HG03558 (cell line): Measurements from ENCODE around the gene BABAM2.
"Not testable (repeated sequence)": the region's sequence is repeated elsewhere in the genome, so short reads cannot be mapped to it uniquely, and the experiment has no call there.

Experiments used
- ATAC-seq: cut with Tn5 transposase; IDR thresholded peaks from one replicate; pipeline ENCODE4 v1.9.1; 2021; ENCODE audit warnings: moderate number of reproducible peaks; ENCODE audit not compliant: unreplicated experiment; ENCODE audit errors: extremely low read depth

The BABAM2 gene

GRCh38 chr2:28360058-28360717 lies 469.7 kb downstream of the BABAM2 start:
- no peak for ATAC-seq

- no peak for ATAC-seq
These were observed 470.3 kb downstream of the BABAM2 start for GRCh38 chr2:28360718-28361293.

GRCh38 chr2:28361991-28362710 lies 471.6 kb downstream of the BABAM2 start:
- ATAC-seq: no peak

GRCh38 chr2:28362991-28363521 lies 472.5 kb downstream of the BABAM2 start:
- ATAC-seq: no peak

- ATAC-seq: no peak
These were observed 473.3 kb downstream of the BABAM2 start for GRCh38 chr2:28363686-28364280.

- ATAC-seq: no peak
These were observed 474.1 kb downstream of the BABAM2 start for GRCh38 chr2:28364610-28365009.

- ATAC-seq: no peak
These were observed 474.6 kb downstream of the BABAM2 start for GRCh38 chr2:28365158-28365557.

- no peak for ATAC-seq
These were observed 475.6 kb downstream of the BABAM2 start for GRCh38 chr2:28366149-28366495.

- ATAC-seq: no peak
These were observed 476.2 kb downstream of the BABAM2 start for GRCh38 chr2:28366496-28367282.

GRCh38 chr2:28367667-28368356 lies 477.3 kb downstream of the BABAM2 start:
- ATAC-seq: no peak

GRCh38 chr2:28368357-28368798 lies 477.8 kb downstream of the BABAM2 start:
- no peak for ATAC-seq

GRCh38 chr2:28369358-28369757 lies 478.8 kb downstream of the BABAM2 start:
- ATAC-seq: no peak

- ATAC-seq: no peak
These were observed 479.8 kb downstream of the BABAM2 start for GRCh38 chr2:28370354-28370753.

GRCh38 chr2:28371728-28372127 lies 481.2 kb downstream of the BABAM2 start:
- ATAC-seq: not testable (repeated sequence)

GRCh38 chr2:28373854-28374253 lies 483.3 kb downstream of the BABAM2 start:
- no peak for ATAC-seq

GRCh38 chr2:28374331-28374730 lies 483.8 kb downstream of the BABAM2 start:
- no peak for ATAC-seq

- ATAC-seq: no peak
These were observed 484.7 kb downstream of the BABAM2 start for GRCh38 chr2:28375236-28375635.

- no peak for ATAC-seq
These were observed 485.5 kb downstream of the BABAM2 start for GRCh38 chr2:28375742-28376631.
